Vagina (tissue), 2 donors: Measurements from ENCODE around the gene HARS1. TPM values are rescaled to one million over a fixed set of nuclear protein-coding genes. Genes with fewer than 3 reads are reported as not detected.

Experiments
- DNase-seq, 2 donors: peaks; one replicate each; pipeline ENCODE4 v3.0.0-alpha.2; 2017; ENCODE audit errors: extremely low spot score in 2 of 2
- H3K27ac ChIP-seq: fragments of 200-600 bp; sonication (generic); one replicate; pipeline ENCODE4 v1.5.1; 2019
- H3K27me3 ChIP-seq: fragments of 200-600 bp; sonication (generic); one replicate; pipeline ENCODE4 v1.5.1; 2019
- H3K36me3 ChIP-seq, 2 donors: fragments of 200-600 bp; sonication (generic); one replicate each; pipeline ENCODE4 v1.5.1; 2017 to 2019
- H3K4me1 ChIP-seq: fragments of 200-600 bp; sonication (generic); one replicate; pipeline ENCODE4 v1.5.1; 2019
- H3K4me3 ChIP-seq, 2 donors: fragments of 200-600 bp; sonication (generic); 1 replicate in 1 of 2; 2 replicates in 1 of 2; pipeline ENCODE4 v1.5.1; 2016 to 2019
- H3K9me3 ChIP-seq: fragments of 200-600 bp; sonication (generic); one replicate; pipeline ENCODE4 v1.5.1; 2019
- POLR2A ChIP-seq, 2 donors: fragments of 450-650 bp; IDR thresholded peaks; one replicate each; pipeline ENCODE4 v1.6.1; 2017; ENCODE audit warnings: antibody characterized with exemption in 2 of 2, mild to moderate bottlenecking in 2 of 2, moderate library complexity in 2 of 2
- POLR2AphosphoS5 ChIP-seq, 2 donors: sonication (generic); formaldehyde crosslinking; IDR thresholded peaks; one replicate each; pipeline ENCODE4 v1.9.0; 2017; ENCODE audit warnings: antibody characterized with exemption in 2 of 2, mild to moderate bottlenecking in 2 of 2, low read depth in 1 of 2; ENCODE audit not compliant: insufficient read depth in 1 of 2
- intact Hi-C: fragments of 100-400 bp; cut with DNase I; formaldehyde crosslinking; loops from one replicate; pipeline ENCODE4 v1.15.1; 2023
- total RNA-seq: library from RNA; depleted of rRNA; stranded (reverse); fragments of >200 nt; gene quantifications from one replicate; pipeline ENCODE4 v1.2.3, GENCODE V29; 2016
- TF ChIP-seq, protein P1 (sequence below), 3 experiments: fragments of 450-650 bp in 2 of 3; fragments of 200-600 bp in 1 of 3; sonication (generic) in 1 of 3; IDR thresholded peaks; one replicate each; pipeline ENCODE4 v1.5.1; 2017 to 2019; ENCODE audit warnings: antibody characterized with exemption in 3 of 3, mild to moderate bottlenecking in 2 of 3, moderate library complexity in 2 of 3

Gene HARS1
- total RNA-seq, 1 donor from 2014 or later, result 54.8 TPM

DNA sequence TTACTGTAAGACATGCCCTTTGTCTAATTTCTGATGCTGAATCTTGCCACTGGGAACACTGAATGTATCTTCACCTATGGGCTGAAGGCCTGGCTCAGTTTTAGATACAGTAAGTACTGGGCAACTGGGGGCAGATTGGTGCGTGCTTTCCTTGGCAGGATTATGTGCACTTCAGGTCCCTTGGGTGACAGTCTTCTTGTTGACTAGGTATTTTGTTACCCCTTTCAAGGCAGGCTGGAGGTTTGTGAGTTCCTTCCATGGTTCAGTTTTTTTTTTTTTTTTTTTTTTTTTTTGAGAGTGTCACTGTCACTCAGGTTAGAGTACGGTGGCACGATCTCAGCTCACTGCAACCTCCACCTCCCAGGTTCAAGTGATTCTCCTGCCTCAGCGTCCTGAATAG, 16.6 kb upstream of the HARS1 start:
- intact Hi-C loops, result no loop called here
- no peaks in the 10 kb centered on the region for H3K27me3 ChIP-seq
- no peaks in the 10 kb centered on the region for H3K9me3 ChIP-seq
- TF ChIP-seq POLR2AphosphoS5 (IDR thresholded peaks at IDR 0.05; ENCODE audit: insufficient read depth in 1 of 2, low read depth in 1 of 2) (no peak), POLR2A (IDR thresholded peaks at IDR 0.05) (no peak)
- TF ChIP-seq, protein P1, sequence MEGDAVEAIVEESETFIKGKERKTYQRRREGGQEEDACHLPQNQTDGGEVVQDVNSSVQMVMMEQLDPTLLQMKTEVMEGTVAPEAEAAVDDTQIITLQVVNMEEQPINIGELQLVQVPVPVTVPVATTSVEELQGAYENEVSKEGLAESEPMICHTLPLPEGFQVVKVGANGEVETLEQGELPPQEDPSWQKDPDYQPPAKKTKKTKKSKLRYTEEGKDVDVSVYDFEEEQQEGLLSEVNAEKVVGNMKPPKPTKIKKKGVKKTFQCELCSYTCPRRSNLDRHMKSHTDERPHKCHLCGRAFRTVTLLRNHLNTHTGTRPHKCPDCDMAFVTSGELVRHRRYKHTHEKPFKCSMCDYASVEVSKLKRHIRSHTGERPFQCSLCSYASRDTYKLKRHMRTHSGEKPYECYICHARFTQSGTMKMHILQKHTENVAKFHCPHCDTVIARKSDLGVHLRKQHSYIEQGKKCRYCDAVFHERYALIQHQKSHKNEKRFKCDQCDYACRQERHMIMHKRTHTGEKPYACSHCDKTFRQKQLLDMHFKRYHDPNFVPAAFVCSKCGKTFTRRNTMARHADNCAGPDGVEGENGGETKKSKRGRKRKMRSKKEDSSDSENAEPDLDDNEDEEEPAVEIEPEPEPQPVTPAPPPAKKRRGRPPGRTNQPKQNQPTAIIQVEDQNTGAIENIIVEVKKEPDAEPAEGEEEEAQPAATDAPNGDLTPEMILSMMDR (IDR thresholded peaks at IDR 0.05), result no peak
- DNase-seq, result no peak
- peaks cover 3% of the 10 kb centered on the region for H3K4me1 ChIP-seq
- H3K27ac ChIP-seq, result no peak overlapping the region
- H3K4me3 ChIP-seq, result no peak overlapping the region
- peaks cover 3 to 40% of the 10 kb centered on the region in 2 donors for H3K36me3 ChIP-seq

DNA sequence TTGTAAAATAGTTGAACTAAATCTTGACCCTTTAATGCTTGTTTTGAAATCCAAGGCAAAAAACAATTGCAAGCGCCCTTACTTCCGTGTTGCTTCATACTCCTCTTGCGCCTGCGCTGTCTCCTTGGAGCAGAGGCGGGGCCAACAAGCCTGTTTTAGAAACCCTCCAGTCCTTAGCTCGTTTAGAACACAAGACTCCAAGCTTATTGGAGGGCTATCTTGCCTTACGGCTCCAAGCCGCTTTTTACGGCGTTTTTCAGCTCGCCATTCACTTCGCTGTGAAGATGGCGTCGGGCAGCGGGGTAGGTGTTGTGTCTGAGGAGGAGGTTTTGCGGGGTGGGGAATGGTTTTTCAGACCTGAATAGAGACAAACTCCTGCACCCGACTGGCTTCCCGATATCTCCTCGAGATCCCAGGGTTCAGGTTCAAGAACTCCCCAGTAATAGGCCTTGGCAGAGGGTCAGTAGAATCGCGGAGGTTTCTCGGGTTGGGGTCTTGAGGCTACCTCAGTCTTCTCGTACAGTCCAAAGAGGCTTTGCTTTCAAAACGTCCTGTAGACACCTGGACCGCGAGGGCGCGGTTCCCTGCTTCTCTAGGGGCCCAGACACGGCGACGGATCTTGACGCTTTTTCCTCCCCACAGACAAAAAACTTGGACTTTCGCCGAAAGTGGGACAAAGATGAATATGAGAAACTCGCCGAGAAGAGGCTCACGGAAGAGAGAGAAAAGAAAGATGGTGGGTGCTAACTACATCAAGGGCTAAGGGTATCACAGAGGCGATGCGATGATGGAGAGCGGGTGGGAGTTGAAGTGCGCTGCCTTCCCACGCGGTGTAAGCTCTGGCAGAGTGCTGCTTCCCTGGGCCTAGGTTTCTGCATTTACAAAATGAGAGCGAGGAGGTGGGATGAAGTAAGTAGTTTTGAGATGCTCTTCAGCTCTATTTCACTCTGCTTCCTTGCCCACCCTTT, 9.3 kb upstream of the HARS1 start, which contains the start of gene ZMAT2:
Gene ZMAT2 (plus strand): TSS at position 271 of the 968 bp plus-strand sequence. CDS start 14 bp downstream, at position 285.
- intact Hi-C loops, result no loop called here
- DNase-seq, result peak in 1 of 2 donors; percentile 96
- H3K4me1 ChIP-seq, result peaks cover 15% of the 10 kb centered on the region
- peaks cover 3 to 77% of the 10 kb centered on the region in 2 donors for H3K36me3 ChIP-seq
- H3K4me3 ChIP-seq, result peak within 1 kb of the TSS; percentile 68 to 87
- H3K27me3 ChIP-seq, result no peaks in the 10 kb centered on the region
- peak within 1 kb of the TSS; percentile 68 for H3K27ac ChIP-seq
- TF ChIP-seq POLR2A (IDR thresholded peaks at IDR 0.05) (peak in 1 of 2 donors; percentile 45), POLR2AphosphoS5 (IDR thresholded peaks at IDR 0.05; ENCODE audit: insufficient read depth in 1 of 2, low read depth in 1 of 2) (peak; percentile 73 to 99)
- TF ChIP-seq, protein P1 (IDR thresholded peaks at IDR 0.05), result no peak
- no peaks in the 10 kb centered on the region for H3K9me3 ChIP-seq

DNA sequence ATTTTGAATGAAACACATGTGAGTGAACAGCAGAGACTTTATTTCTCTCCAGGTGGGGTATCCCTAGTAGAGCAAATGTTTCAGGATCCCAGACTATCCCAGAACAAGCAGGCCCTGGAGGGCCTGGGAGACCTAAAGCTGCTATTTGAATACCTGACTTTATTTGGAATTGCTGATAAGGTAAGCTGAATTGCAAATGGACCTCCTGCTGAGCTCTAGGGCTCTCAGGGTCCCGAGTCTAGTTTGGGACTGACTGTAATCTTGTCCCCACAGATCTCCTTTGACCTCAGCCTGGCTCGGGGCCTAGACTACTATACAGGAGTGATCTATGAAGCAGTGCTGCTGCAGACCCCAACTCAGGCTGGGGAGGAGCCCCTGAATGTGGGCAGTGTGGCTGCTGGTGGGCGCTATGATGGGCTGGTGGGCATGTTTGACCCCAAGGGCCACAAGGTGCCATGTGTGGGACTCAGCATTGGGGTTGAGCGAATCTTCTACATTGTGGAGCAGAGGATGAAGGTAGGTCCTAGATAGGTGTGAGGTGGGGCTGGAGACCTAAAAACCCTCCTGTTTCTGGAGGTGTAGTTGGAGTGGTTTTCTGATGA, 5.8 kb upstream of the HARS1 start:
- intact Hi-C loops, result no loop called here
- peak in 1 of 2 donors; percentile 64 for DNase-seq
- Histone ChIP-seq H3K4me3 (no peak overlapping the region), H3K9me3 (no peaks in the 10 kb centered on the region), H3K27ac (no peak overlapping the region), H3K27me3 (no peaks in the 10 kb centered on the region), H3K36me3 (peaks cover 0 to 64% of the 10 kb centered on the region in 2 donors), H3K4me1 (peaks cover 30% of the 10 kb centered on the region)
- TF ChIP-seq, protein P1 (IDR thresholded peaks at IDR 0.05), result no peak
- no peak for TF ChIP-seq POLR2A (IDR thresholded peaks at IDR 0.05)
- no peak for TF ChIP-seq POLR2AphosphoS5 (IDR thresholded peaks at IDR 0.05; ENCODE audit: insufficient read depth in 1 of 2, low read depth in 1 of 2)

DNA sequence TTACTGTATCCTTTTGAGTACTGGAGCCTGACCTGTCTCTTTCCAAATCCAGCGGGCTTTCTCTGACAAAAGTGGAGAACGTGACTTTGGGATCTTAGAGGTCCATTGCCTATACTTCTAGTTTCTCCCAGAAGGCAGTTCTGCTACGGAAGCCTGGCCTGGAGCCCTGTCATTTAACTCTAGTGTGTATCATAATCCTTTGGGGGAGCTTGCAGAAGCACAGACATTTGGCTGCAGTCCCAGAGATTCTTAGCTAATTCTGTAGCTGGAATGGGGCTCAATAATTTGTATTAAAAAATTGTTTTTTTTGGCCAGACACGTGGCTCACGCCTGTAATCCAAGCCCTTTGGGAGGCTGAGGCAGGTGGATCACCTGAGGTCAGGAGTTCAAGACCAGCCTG, 3.1 kb upstream of the HARS1 start:
- H3K27me3 ChIP-seq, result no peaks in the 10 kb centered on the region
- intact Hi-C loops, result no loop called here
- no peaks in the 10 kb centered on the region for H3K9me3 ChIP-seq
- H3K36me3 ChIP-seq, result peaks cover 0 to 58% of the 10 kb centered on the region in 2 donors
- peaks cover 36% of the 10 kb centered on the region for H3K4me1 ChIP-seq
- no peak for DNase-seq
- no peak overlapping the region for H3K27ac ChIP-seq
- TF ChIP-seq, protein P1 (IDR thresholded peaks at IDR 0.05), result no peak
- no peak for TF ChIP-seq POLR2A (IDR thresholded peaks at IDR 0.05)
- TF ChIP-seq POLR2AphosphoS5 (IDR thresholded peaks at IDR 0.05; ENCODE audit: insufficient read depth in 1 of 2, low read depth in 1 of 2), result no peak
- H3K4me3 ChIP-seq, result no peak overlapping the region
